Activated T-helper 1 cell treated with anti-CD3 and anti-CD28 coated beads, Interleukin-2, amount 50 U/mL, for 16 hours (primary cell): ENCODE measurements around the gene RABGAP1.

Experiments
- DNase-seq, 2 donors: peaks; one replicate each; pipeline ENCODE4 v3.0.0-alpha.2; 2020; ENCODE audit warnings: low read depth in 1 of 2, low spot score in 1 of 2

The RABGAP1 gene

GRCh38 chr9:123007269-123007668 lies 66.4 kb downstream of the RABGAP1 start:
- DNase-seq: no peak

GRCh38 chr9:123008909-123009308 lies 68.1 kb downstream of the RABGAP1 start:
- no peak for DNase-seq

- DNase-seq: no peak
These were observed 70.6 kb downstream of the RABGAP1 start for GRCh38 chr9:123011380-123011779.

- DNase-seq: no peak
These were observed 71.2 kb downstream of the RABGAP1 start for GRCh38 chr9:123011878-123012528.

DNA sequence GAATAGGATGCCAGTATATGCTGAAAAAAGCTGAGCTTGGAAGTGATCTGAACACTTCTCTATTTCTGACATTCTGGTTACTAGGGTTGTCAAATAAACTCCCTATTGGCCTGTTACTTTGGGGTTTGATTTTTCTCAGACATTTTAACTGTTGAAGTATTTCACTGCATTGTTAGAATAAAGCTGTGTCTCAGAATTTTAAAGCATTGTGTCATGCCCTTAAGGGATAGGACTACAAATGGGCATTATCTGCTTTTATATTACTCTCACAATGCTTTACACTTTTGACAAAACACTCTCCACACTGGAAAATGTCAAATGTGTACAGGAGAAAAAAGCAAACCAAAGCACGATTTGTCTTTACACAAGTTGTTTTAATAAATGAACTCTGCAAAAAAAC lies 75.8 kb downstream of the RABGAP1 start:
- DNase-seq: no peak

DNA sequence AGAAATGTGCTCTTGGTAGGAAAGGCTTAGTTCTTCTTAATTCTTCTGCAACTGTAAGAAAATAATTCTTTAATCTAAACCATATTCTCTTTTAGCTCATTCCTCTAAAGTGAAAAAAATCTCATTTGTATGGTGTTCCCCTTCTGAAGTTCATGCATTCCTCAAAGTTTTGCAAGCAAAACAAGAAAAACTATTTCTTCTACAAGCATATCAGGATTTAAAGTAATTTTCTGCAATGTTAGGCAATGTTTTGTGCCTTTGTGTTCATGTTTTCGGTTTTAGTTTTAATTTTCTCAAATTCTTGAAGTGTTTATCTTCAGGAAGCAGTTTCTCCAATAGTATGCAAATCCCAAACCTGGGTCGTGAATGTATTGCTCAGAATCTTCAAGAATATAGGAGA lies 80.0 kb downstream of the RABGAP1 start:
- no peak for DNase-seq

- DNase-seq: no peak
These were observed 85.6 kb downstream of the RABGAP1 start for GRCh38 chr9:123026425-123026824.

DNA sequence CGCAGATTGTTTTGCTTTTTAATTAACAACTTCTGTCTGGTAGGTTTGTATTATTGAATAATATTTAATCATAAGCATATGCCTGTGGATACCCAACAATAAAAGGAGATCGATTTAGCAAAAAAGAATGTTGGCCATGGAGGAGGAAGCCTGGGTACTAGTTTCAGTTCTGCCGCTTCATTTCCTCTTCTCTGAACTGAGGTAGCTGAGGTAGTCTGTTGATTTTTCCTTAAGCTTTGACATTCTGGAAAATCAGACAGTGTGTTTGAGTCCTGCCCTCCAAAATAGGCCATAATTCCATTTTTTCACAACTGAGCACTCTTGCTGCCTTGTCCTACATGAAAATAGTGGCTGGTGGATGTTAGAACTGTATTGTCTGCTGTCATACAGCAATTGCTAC lies 86.7 kb downstream of the RABGAP1 start:
- no peak for DNase-seq

- DNase-seq: no peak
These were observed 87.3 kb downstream of the RABGAP1 start for GRCh38 chr9:123028136-123028535.

DNA sequence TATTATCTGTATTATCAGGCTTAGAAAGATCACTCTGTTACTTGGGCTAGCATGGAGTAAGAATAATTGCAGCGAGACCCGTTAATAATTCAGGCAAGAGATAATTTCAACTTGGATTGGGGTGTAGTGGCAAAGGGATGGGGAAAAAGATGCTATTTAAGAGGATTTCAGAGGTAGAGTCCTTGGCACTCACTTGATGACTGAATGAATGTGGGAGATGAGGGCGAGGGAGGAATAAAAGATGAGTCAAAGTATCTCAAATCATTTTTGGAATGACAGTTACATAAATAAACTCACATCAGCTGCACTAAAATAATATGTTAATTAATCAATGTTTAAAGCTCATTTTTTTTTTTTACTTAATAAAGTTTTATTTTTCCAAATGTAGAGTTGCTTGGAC lies 88.2 kb downstream of the RABGAP1 start:
- no peak for DNase-seq

- no peak for DNase-seq
These were observed 91.1 kb downstream of the RABGAP1 start for GRCh38 chr9:123031963-123032362.

DNA sequence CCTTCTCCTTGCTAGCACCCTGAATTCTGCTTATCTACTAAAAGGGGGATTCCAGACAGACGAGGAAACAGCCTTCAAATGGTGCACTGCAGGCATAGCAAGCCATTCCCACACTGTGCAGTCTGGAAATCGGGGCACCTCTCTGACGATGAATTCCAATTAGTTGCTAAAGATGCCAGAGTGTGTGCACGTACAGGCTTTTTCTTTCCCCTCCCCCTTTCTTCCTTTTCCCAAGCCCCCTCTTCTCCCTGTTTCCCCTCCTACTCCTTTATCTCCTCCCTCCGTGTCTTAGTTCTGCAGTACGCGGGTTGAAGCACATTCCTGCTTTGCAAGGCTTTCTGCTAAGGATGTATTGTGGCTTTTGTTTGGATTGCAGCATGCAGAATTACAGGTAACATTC lies 92.5 kb downstream of the RABGAP1 start, which contains the start of gene GPR21:
Gene GPR21 (plus strand): TSS at position 316 of the 400 bp plus-strand sequence. CDS start 900 bp downstream, outside the sequence.
- no peak for DNase-seq

- DNase-seq: no peak
These were observed 93.2 kb downstream of the RABGAP1 start for GRCh38 chr9:123033864-123034601.

GRCh38 chr9:123034881-123035510 lies 94.2 kb downstream of the RABGAP1 start:
- no peak for DNase-seq

DNA sequence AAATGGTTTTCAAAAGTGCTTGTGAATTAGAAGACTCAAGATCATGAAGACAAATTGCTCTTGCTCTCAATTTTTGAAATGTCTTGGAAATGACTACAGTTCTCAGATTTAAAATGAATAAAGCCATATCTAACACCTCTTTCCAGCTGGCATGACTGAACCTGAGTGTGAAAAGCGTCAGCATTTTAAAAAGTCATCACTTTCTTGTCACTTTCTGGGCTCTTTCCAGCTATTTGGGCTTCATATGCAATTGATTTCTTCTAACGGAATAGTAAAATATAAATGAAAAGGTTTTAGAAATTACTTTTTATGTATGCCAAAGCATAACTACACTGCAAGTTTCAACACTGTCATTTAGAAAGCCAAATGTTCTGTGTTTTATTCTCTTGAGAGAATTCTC lies 95.0 kb downstream of the RABGAP1 start:
- no peak for DNase-seq

DNA sequence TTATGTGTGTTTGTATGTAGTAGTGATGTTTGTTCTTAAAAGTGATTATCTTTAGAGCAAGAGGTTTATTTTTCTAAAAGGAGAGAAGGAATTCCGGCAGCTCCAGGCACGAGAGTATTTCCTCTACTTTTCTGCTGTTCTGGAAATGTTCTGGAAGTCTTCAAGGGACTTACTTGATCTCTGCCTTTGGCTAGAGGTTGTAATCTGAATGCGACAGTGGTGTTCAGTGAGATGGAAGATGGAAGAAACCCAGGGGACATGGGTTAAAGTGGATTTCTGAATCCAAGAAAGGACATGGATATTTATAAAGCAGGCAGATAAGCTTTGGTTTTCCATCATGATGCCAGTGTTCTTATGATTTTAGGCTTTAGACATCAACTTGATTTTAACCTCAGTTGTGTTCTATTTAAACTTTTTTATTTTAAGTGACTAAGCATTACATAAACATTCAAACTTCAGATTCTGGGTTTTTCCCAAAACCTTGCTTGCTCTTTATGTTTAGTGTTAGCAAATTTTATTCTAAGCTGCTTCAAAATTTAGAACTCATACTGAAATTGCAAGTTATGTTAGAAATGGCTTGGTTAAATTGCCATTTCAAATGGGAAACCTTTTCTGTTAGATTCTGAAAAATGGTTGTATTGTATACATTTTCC lies 96.2 kb downstream of the RABGAP1 start:
- no peak for DNase-seq

GRCh38 chr9:123039617-123040219 lies 98.9 kb downstream of the RABGAP1 start:
- DNase-seq: no peak

- no peak for DNase-seq
These were observed 100.0 kb downstream of the RABGAP1 start for GRCh38 chr9:123040801-123041200.

DNA sequence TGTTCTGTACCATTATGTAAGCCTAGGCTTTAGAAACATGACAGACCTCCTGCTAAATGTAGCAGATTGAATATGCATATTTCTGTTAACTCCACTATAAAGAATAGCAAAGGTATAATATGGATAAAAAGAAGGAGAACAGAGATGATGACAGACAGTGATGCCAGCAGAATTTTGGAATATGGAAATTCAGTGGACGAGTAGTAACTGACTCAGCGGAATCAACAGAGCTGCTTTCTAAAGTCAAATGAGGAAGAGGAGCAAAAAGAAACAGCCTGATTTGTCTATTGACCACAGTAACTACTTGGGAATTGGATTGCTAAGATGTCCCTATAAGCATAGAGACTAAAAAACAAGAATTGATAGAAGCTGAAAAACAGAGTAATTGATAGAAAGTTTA lies 100.7 kb downstream of the RABGAP1 start:
- DNase-seq: no peak

GRCh38 chr9:123043081-123043939 lies 102.5 kb downstream of the RABGAP1 start:
- DNase-seq: no peak
